Keratinocyte (primary cell): ENCODE results near the gene QPCT.
"Not testable (repeated sequence)": the region's sequence is repeated elsewhere in the genome, so short reads cannot be mapped to it uniquely, and the experiment has no call there.

Experiments used
- CTCF ChIP-seq, 3 experiments: IDR thresholded peaks in 1 of 3; conservative IDR thresholded peaks in 1 of 3; optimal IDR thresholded peaks in 1 of 3; 2 replicates in 2 of 3; 3 replicates in 1 of 3; pipeline versions ENCODE3 to v1.5.1; 2011; ENCODE audit warnings: low read length in 3 of 3, mild to moderate bottlenecking in 3 of 3, moderate library complexity in 2 of 3, control low read depth in 1 of 3, inconsistent platforms in 1 of 3; ENCODE audit not compliant: insufficient read depth in 2 of 3; ENCODE audit errors: extremely low read depth in 1 of 3
- EZH2 ChIP-seq: IDR thresholded peaks from one replicate; pipeline ENCODE4 v1.6.1; 2012; ENCODE audit warnings: inconsistent platforms, mild to moderate bottlenecking, low read length, moderate library complexity

GRCh38 chr2:37384261-37384660 is 39.8 kb downstream of the QPCT start:
- TF ChIP-seq CTCF (optimal IDR thresholded peaks at IDR 0.05 in 1 of 3, IDR thresholded peaks at IDR 0.05 in 1 of 3, conservative IDR thresholded peaks at IDR 0.05 in 1 of 3; ENCODE audit: extremely low read depth in 1 of 3, insufficient read depth in 2 of 3, low read length in 3 of 3); EZH2: not testable (repeated sequence)
